ENCODE results near the gene EIF3A.

DNA sequence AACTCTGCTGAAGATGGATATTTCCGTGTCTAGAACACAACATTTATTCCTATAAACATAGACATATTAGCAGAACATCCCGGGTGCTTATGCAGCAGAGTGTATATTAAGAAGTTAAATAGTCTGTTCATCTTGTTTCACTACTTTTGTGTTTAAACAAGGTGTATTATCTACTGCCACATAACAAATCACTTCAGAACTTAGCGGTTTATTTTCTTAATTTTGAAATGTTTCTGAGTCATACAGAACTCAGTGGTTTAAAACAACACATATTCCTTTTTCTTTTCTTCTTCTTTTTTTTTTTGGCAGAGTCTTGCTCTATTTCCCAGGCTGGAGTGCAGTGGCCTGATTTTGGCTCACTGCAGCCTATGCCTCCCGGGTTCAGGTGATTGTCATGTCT lies 49.1 kb upstream of the EIF3A start:
- TF ChIP-seq CTCF (IDR thresholded peaks at IDR 0.05) (no peak), POLR2AphosphoS5 (IDR thresholded peaks at IDR 0.05) (no peak)

Data from upper lobe of left lung (tissue), 4 donors.